GM12873 (cell line): Measurements from ENCODE around the gene ZNF615.

Experiments used
- TF ChIP-seq, protein P1 (sequence below): IDR thresholded peaks from 2 replicates; pipeline ENCODE4 v1.5.1; 2012; ENCODE audit warnings: low read depth, mild to moderate bottlenecking, moderate library complexity, low read length, control low read depth; ENCODE audit not compliant: insufficient read depth; ENCODE audit errors: missing control alignments

Gene ZNF615

DNA sequence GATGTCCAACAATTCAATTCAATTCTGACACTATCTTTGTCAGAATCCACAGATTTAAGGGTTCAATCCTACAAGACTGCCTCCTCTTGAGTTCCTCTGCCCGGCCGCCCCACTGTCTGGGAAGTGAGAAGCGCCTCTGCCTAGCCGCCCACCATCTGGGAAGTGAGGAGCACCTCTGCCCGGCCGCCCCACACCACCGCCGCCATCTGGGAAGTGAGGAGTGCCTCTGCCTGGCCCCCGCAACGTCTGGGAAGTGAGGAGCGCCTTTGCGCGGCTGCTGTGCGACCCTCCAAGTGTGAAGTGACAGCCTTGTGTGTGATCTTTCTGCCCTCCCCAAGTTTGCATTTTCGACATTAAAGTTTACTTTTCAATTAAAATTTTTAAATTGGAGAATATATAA lies 14.2 kb upstream of the ZNF615 start:
- TF ChIP-seq, protein P1, sequence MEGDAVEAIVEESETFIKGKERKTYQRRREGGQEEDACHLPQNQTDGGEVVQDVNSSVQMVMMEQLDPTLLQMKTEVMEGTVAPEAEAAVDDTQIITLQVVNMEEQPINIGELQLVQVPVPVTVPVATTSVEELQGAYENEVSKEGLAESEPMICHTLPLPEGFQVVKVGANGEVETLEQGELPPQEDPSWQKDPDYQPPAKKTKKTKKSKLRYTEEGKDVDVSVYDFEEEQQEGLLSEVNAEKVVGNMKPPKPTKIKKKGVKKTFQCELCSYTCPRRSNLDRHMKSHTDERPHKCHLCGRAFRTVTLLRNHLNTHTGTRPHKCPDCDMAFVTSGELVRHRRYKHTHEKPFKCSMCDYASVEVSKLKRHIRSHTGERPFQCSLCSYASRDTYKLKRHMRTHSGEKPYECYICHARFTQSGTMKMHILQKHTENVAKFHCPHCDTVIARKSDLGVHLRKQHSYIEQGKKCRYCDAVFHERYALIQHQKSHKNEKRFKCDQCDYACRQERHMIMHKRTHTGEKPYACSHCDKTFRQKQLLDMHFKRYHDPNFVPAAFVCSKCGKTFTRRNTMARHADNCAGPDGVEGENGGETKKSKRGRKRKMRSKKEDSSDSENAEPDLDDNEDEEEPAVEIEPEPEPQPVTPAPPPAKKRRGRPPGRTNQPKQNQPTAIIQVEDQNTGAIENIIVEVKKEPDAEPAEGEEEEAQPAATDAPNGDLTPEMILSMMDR = no peak

DNA sequence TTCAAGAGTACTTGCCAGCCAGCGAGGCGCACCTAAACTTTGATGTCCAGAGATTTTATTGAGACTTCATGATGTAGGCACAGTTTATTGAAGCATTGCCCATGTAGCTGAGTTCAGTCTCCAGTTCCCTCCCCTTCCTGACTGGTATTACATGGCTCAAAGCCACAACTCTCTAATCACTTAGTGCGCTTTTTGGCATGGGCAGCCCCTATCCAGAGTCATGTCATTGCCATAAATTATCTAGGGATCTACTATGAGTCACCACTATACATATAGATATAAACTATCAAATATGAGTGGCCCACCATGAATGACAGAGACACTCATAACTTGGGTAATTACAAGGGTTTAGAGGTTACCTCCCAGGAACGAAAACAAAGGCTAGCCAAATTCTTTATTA lies 12.5 kb upstream of the ZNF615 start:
- TF ChIP-seq, protein P1 = no peak

DNA sequence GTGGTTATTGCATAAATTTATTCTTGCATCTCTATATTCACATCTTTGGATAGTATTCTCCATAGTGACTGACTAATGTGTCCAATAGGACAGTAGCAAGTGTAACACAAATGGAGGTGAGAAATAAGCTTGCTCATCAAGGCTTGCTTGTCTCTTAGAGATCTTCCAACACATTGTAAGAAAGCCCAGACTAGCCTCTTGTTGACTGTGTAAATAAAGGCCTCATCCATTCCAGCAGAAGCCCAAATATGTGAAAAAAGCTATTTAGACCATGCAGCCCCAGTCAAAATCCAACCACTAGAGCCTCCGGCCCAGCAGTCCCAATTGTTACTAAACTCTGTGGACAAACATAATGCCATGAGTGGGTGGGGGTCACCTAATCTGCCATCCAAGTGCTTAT lies 2.7 kb upstream of the ZNF615 start:
- TF ChIP-seq, protein P1 = no peak

DNA sequence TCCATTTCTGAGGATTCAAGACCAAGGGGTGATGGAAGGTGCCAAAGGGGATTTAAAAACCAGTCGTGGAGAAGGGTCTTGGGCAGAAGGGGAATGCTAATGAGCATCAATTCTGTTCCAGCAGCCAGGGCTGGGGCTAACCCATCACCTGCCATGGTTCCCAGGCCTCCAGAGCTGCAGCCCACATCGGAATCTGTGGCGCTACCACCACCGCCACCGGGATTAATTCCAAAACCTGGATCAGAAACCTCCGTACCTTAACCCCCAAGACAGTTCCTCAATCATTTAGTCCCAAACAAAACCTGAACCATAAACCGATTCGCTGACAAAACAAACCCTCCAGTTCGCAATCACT lies 583 bp downstream of the ZNF615 start:
- TF ChIP-seq, protein P1 = no peak

DNA sequence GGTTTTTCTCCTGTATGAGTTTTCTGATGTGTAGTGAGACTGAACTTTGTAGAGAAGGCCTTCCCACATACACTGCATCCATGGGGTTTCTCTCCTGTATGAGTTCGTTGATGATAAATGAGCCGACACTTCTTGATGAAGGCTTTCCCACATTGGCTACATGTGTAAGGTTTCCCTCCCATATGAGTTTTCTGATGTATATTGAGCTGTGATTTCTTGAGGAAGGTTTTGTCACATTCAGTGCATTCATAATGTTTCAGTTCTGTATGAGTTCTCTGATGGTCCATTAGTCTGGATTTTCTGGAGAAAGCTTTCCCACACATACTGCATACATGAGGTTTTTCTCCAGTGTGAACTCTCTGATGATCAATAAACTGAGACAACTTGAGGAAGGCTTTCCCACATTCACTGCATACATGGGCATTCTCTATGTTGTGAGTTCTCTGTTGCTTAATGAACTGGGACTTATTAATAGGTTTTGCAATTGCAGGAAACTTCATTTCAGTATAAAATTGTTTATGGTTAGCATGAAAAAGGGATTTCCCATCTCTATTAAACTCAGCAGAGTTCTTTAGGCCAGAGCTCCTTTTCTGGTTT lies 13.9 kb downstream of the ZNF615 start:
- TF ChIP-seq, protein P1 = no peak

DNA sequence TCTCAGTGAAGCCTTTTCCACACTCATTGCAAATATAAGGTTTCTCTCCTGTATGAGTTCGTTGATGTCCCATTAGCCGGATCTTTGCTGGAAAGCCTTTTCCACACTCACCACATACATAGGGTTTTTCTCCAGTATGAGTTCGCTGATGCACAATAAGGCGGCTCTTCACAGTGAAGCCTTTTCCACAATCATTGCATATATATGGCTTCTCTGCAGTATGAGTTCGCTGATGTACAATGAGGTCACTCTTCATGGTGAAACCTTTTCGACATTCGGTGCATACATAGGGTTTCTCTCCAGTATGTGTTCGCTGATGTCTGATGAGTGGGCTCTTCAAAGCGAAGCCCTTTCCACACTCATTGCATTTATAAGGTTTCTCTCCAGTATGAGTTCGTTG lies 14.6 kb downstream of the ZNF615 start:
- TF ChIP-seq, protein P1 = no peak

DNA sequence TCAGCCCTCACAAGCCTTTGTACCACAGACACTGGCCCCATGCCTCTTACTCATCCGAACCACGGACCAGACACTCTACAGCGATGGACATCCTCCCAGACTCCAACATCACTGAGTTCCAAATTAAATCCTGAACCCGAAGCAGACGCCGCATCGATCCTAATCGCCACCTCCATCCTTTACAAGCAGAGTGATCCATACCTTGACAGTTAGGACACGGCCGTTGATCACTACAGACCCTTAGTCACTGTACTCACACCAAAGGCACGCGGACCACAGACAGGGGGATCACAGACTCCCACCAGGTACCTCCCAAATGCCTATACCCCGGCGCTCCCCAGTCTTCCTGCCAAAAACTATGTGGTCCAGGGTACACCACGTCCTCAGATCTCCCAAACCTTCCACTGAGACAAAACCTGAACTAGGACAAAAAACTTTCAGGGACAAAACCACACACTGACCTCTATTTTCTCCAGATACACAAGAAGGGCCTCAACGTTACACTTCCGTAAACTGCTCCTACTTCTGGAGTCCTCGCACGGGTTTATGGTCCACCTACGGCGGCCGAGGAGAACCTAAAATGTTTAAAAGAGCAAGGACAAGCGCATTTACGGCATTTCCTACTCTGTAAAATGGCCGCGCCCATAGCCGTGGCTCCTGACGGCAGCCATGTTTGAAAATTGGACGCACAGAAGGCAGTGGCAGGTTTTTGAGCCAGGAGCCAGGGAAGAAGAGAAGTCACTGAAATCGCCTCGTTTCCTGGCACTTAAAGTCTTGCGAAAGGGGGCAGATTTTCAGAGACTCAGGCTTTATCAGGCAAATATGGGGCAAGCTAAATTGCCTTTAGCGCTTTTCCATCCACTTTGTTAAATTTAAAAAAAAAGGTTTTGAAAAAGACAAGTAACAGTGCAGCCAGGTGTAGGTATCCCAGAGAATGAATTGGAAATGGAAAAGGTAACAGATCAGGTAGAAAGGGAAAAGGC lies 21.4 kb downstream of the ZNF615 start, which contains the start of gene ZNF350:
TSS of gene ZNF350 (minus strand) at position 532 of the 983 bp plus-strand sequence. CDS start 12,480 bp downstream, outside the sequence.
- TF ChIP-seq, protein P1 = no peak
